ENCODE measurements around the gene PROSER3. TPM values are rescaled to one million over a fixed set of nuclear protein-coding genes. Genes with fewer than 3 reads are reported as not detected.

Gene PROSER3
- total and polyA plus RNA-seq, 2 of the 13 experiments (the other 11 are each of a cell fraction or from before 2014, with no cell fraction given) = 5.1 to 5.7 TPM

DNA sequence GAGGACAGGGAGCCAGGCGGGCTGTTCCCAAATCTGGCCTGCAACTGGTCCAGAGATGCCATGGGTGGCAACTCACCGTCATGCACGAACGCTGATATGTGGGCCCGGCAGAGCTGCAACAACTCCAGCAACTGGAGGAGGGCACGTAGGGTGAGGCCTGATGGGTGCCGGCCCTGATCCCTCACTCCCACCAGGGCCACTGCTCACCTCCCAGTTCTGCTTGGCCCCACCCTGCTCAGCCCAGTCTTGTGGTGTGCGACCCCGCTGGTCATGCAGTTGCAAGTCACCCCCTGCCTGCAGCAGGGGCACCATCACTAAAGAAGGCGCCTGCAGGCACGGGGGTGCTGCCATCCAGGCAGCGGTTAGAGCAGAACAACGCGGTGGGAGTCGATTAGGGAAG is 34.3 kb downstream of the PROSER3 start:
- intact Hi-C loops (cut with micrococcal nuclease; ENCODE audit: unreplicated experiment) (no loop called here), in situ Hi-C loops (cut with HindIII; ENCODE audit: extremely low pct_ligation_motif_present, low pct_unique_long_range_greater_than_20kb) (no loop called here)
- H4K20me1 ChIP-seq (ENCODE audit: insufficient read depth, low read length) = no peaks in the 10 kb centered on the region
- no peak overlapping the region for H2AFZ ChIP-seq (ENCODE audit: low read length)
- no peak overlapping the region for H3K4me3 ChIP-seq (replicated peaks in 1 of 3; ENCODE audit: insufficient read depth in 1 of 3, low read depth in 2 of 3, low read length in 3 of 3)
- no peaks in the 10 kb centered on the region for H3K9me3 ChIP-seq (ENCODE audit: low read length)
- H3K9ac ChIP-seq (ENCODE audit: insufficient read depth, low read depth, low read length) = no peak overlapping the region
- H3K36me3 ChIP-seq (replicated peaks in 1 of 2; ENCODE audit: control insufficient read depth in 1 of 2, insufficient read depth in 2 of 2, low read length in 2 of 2) = no peaks in the 10 kb centered on the region
- no TSS peak for BruUV-seq (replicated peaks)
- H3K4me2 ChIP-seq (ENCODE audit: low read depth, low read length) = no peak overlapping the region
- TF ChIP-seq ZNF17 (CRISPR knock-in tag; IDR thresholded peaks at IDR 0.05) (no peak), GLI4 (CRISPR knock-in tag; IDR thresholded peaks at IDR 0.05; ENCODE audit: borderline replicate concordance) (no peak), ZNF761 (CRISPR knock-in tag; conservative IDR thresholded peaks at IDR 0.05) (no peak)
- WGBS (ENCODE audit: low lambda C conversion rate) = 55% methylated on average over 9 of the region's 15 CpGs
- FAIRE-seq = no peak
- DNase-seq (ENCODE audit: low spot score) = no peak
- no peaks in the 10 kb centered on the region for H3K79me2 ChIP-seq (ENCODE audit: insufficient read depth, low read length)
- ChIA-PET CTCF (ENCODE audit: low intra/inter-chr PET ratio, low total read pairs) (no interaction called here), POLR2A (interaction anchor here (1.6 kb wide), 1 partner anchor 58 kb away, joined by 3 read pairs; no protein-coding TSS in a partner anchor)
- peaks cover 37% of the 10 kb centered on the region for H3K4me1 ChIP-seq (ENCODE audit: insufficient read depth, low read length)
- no peak for ATAC-seq
- H3K27ac ChIP-seq (ENCODE audit: extremely low read length, insufficient read depth, low read length) = no peak overlapping the region
- peaks cover 0 to 4% of the 10 kb centered on the region in 2 experiments; a peak in 3 of 5 replicates for H3K27me3 ChIP-seq (ENCODE audit: control insufficient read depth in 1 of 2, insufficient read depth in 2 of 2, low read length in 2 of 2)

DNA sequence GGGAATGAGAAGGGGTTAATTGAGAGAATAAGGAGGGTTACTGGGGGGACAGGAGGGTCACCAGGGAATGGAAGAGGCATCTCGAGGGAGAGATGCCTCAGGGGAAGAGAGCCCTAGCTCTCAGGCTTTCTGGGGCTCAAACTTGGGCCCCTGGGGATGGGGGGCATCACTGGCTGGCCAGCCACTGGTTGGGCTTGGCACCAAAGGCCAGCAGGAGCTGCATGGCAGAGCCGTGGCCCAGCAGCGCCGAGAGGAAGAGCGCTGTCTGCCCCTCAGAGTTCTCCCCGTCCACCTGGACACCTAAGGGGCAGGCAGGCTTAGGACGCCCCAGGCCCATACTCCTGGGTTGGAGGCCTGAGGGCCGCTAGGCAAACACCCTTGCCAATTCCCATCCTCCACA is 34.9 kb downstream of the PROSER3 start:
- Histone ChIP-seq H3K4me2 (ENCODE audit: low read depth, low read length) (no peak overlapping the region), H3K79me2 (ENCODE audit: insufficient read depth, low read length) (no peaks in the 10 kb centered on the region), H3K27me3 (ENCODE audit: control insufficient read depth in 1 of 2, insufficient read depth in 2 of 2, low read length in 2 of 2) (peaks cover 0 to 4% of the 10 kb centered on the region in 2 experiments; a peak in 3 of 5 replicates), H3K36me3 (replicated peaks in 1 of 2; ENCODE audit: control insufficient read depth in 1 of 2, insufficient read depth in 2 of 2, low read length in 2 of 2) (no peaks in the 10 kb centered on the region), H2AFZ (ENCODE audit: low read length) (no peak overlapping the region), H4K20me1 (ENCODE audit: insufficient read depth, low read length) (no peaks in the 10 kb centered on the region), H3K27ac (ENCODE audit: extremely low read length, insufficient read depth, low read length) (no peak overlapping the region), H3K9ac (ENCODE audit: insufficient read depth, low read depth, low read length) (no peak overlapping the region), H3K4me3 (replicated peaks in 1 of 3; ENCODE audit: insufficient read depth in 1 of 3, low read depth in 2 of 3, low read length in 3 of 3) (no peak overlapping the region), H3K9me3 (ENCODE audit: low read length) (no peaks in the 10 kb centered on the region), H3K4me1 (ENCODE audit: insufficient read depth, low read length) (peaks cover 42% of the 10 kb centered on the region)
- BruUV-seq (replicated peaks) = no TSS peak
- ChIA-PET CTCF (ENCODE audit: low intra/inter-chr PET ratio, low total read pairs) (no interaction called here), POLR2A (interaction anchor here (1.2 kb wide), 1 partner anchor 19 kb away, joined by 3 read pairs; no protein-coding TSS in a partner anchor)
- FAIRE-seq = no peak
- DNase-seq (ENCODE audit: low spot score) = no peak
- in situ Hi-C loops (cut with HindIII; ENCODE audit: extremely low pct_ligation_motif_present, low pct_unique_long_range_greater_than_20kb) = no loop called here
- no peak for ATAC-seq
- intact Hi-C loops (cut with micrococcal nuclease; ENCODE audit: unreplicated experiment) = no loop called here
- WGBS (ENCODE audit: low lambda C conversion rate) = 24% methylated on average over 2 of the region's 8 CpGs
- TF ChIP-seq HDAC2 (CRISPR knock-in tag; IDR thresholded peaks at IDR 0.05) (no peak), ZNF382 (CRISPR knock-in tag; IDR thresholded peaks at IDR 0.05; ENCODE audit: borderline replicate concordance) (no peak), ZBTB21 (CRISPR knock-in tag; IDR thresholded peaks at IDR 0.05) (no peak)
- TF ChIP-seq, protein P1, sequence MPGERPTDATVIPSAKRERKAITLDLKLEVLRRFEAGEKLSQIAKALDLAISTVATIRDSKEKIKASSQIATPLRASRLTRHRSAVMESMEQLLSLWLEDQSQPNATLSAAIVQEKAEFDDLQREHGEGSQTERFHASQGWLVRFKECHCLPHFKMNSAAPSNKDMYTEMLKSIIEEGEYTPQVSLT (CRISPR knock-in tag; IDR thresholded peaks at IDR 0.05; ENCODE audit: borderline replicate concordance, low read depth) = no peak
- TF ChIP-seq, protein P2, sequence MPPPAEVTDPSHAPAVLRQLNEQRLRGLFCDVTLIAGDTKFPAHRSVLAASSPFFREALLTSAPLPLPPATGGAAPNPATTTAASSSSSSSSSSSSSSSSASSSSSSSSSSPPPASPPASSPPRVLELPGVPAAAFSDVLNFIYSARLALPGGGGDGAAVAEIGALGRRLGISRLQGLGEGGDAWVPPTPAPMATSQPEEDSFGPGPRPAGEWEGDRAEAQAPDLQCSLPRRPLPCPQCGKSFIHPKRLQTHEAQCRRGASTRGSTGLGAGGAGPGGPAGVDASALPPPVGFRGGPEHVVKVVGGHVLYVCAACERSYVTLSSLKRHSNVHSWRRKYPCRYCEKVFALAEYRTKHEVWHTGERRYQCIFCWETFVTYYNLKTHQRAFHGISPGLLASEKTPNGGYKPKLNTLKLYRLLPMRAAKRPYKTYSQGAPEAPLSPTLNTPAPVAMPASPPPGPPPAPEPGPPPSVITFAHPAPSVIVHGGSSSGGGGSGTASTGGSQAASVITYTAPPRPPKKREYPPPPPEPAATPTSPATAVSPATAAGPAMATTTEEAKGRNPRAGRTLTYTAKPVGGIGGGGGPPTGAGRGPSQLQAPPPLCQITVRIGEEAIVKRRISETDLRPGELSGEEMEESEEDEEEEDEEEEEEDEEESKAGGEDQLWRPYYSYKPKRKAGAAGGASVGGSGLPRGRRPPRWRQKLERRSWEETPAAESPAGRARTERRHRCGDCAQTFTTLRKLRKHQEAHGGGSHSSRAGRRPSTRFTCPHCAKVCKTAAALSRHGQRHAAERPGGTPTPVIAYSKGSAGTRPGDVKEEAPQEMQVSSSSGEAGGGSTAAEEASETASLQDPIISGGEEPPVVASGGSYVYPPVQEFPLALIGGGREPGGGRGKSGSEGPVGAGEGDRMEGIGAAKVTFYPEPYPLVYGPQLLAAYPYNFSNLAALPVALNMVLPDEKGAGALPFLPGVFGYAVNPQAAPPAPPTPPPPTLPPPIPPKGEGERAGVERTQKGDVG (CRISPR knock-in tag; IDR thresholded peaks at IDR 0.05; ENCODE audit: borderline replicate concordance) = no peak

All from HepG2 (cell line).